Natural killer cell (primary cell): Measurements from ENCODE around the gene CRYBG1. TPM values are rescaled to one million over a fixed set of nuclear protein-coding genes. Genes with fewer than 3 reads are reported as not detected.

Experiments
- ATAC-seq, 3 donors: fragments of 150-1000 bp in 2 of 3; fragments of 200-7000 bp in 1 of 3; cut with Tn5 transposase; 1 replicate in 1 of 3; 2 replicates in 2 of 3; pipeline ENCODE4 v1.10.0; 2021; ENCODE audit warnings: mild to moderate bottlenecking in 2 of 3, moderate library complexity in 2 of 3
- DNase-seq, 2 donors: peaks; one replicate each; pipeline versions ENCODE4 v3.0.0 to v3.0.0-alpha.2; 2013 to 2021; ENCODE audit warnings: mixed read lengths in 1 of 2
- H3K27ac ChIP-seq: one replicate; pipeline ENCODE4 v1.5.1; 2013; ENCODE audit warnings: mild to moderate bottlenecking, low read length
- H3K27me3 ChIP-seq: one replicate; pipeline ENCODE4 v1.6.1; 2013; ENCODE audit warnings: low read length; ENCODE audit not compliant: control insufficient read depth, insufficient read depth
- H3K36me3 ChIP-seq: one replicate; pipeline ENCODE4 v1.6.1; 2013; ENCODE audit warnings: low read length; ENCODE audit not compliant: control insufficient read depth, insufficient read depth
- H3K4me1 ChIP-seq: one replicate; pipeline ENCODE4 v1.6.1; 2013; ENCODE audit warnings: low read length; ENCODE audit not compliant: control insufficient read depth, insufficient read depth
- H3K4me3 ChIP-seq: one replicate; pipeline ENCODE4 v1.5.1; 2013; ENCODE audit warnings: low read length
- H3K9me3 ChIP-seq: one replicate; pipeline ENCODE4 v1.6.1; 2013; ENCODE audit warnings: low read length; ENCODE audit not compliant: control insufficient read depth, insufficient read depth
- H3K27ac Mint-ChIP-seq, 2 donors: one replicate each; pipeline ENCODE4 v1.8.0; 2022; ENCODE audit warnings: mild to moderate bottlenecking in 2 of 2, mixed read lengths in 2 of 2, moderate library complexity in 1 of 2
- H3K27me3 Mint-ChIP-seq, 2 donors: one replicate each; pipeline ENCODE4 v1.8.0; 2022; ENCODE audit warnings: low read depth in 2 of 2, mixed read lengths in 2 of 2
- H3K36me3 Mint-ChIP-seq: one replicate; pipeline ENCODE4 v1.8.0; 2022; ENCODE audit warnings: mixed read lengths
- H3K4me1 Mint-ChIP-seq, 2 donors: one replicate each; pipeline ENCODE4 v1.8.0; 2022; ENCODE audit warnings: mixed read lengths in 2 of 2
- H3K4me3 Mint-ChIP-seq: one replicate; pipeline ENCODE4 v1.8.0; 2022; ENCODE audit warnings: mild to moderate bottlenecking, moderate library complexity, mixed read lengths
- H3K9me3 Mint-ChIP-seq, 2 donors: one replicate each; pipeline ENCODE4 v1.8.0; 2022; ENCODE audit warnings: mixed read lengths in 2 of 2
- WGBS: methylation state at CpG from one replicate; pipeline ENCODE4 v1.1.7; 2013; ENCODE audit warnings: missing lambda C conversion rate; ENCODE audit not compliant: insufficient coverage; 5-methylcytosine and 5-hydroxymethylcytosine counted together
- intact Hi-C: fragments of 100-400 bp; cut with micrococcal nuclease; formaldehyde crosslinking; loops from one replicate; pipeline ENCODE4 v1.14.2; 2022
- total RNA-seq, 4 donors: library from RNA; stranded (reverse); fragments of 120-200 nt in 1 of 4; gene quantifications; one replicate each; pipeline versions ENCODE4 v1.2.3 to v1.2.4, GENCODE V29; 2013 to 2022
- TF ChIP-seq, protein P1 (sequence below): fragments of 200-600 bp; IDR thresholded peaks from one replicate; pipeline ENCODE4 v1.8.0; 2022; ENCODE audit warnings: antibody characterized with exemption

Gene CRYBG1
- total RNA-seq, 3 donors from 2014 or later (not counting 1 experiment from before 2014, with no cell fraction given), result 16.3 to 21.8 (median 17.5) TPM

- no CpG with 5 or more reads among the region's 1 CpG for WGBS
- no peak overlapping the region for H3K27ac Mint-ChIP-seq
- H3K36me3 Mint-ChIP-seq, result no peaks in the 10 kb centered on the region
- H3K4me3 ChIP-seq, result no peak overlapping the region
- ATAC-seq (no peak), DNase-seq (no peak)
- H3K4me3 Mint-ChIP-seq, result no peak overlapping the region
- H3K27me3 ChIP-seq, result no peaks in the 10 kb centered on the region
- no peaks in the 10 kb centered on the region for H3K36me3 ChIP-seq
- no peak overlapping the region for H3K27ac ChIP-seq
- H3K4me1 Mint-ChIP-seq, result no peaks in the 10 kb centered on the region
- no peaks in the 10 kb centered on the region for H3K9me3 Mint-ChIP-seq
- TF ChIP-seq, protein P1, sequence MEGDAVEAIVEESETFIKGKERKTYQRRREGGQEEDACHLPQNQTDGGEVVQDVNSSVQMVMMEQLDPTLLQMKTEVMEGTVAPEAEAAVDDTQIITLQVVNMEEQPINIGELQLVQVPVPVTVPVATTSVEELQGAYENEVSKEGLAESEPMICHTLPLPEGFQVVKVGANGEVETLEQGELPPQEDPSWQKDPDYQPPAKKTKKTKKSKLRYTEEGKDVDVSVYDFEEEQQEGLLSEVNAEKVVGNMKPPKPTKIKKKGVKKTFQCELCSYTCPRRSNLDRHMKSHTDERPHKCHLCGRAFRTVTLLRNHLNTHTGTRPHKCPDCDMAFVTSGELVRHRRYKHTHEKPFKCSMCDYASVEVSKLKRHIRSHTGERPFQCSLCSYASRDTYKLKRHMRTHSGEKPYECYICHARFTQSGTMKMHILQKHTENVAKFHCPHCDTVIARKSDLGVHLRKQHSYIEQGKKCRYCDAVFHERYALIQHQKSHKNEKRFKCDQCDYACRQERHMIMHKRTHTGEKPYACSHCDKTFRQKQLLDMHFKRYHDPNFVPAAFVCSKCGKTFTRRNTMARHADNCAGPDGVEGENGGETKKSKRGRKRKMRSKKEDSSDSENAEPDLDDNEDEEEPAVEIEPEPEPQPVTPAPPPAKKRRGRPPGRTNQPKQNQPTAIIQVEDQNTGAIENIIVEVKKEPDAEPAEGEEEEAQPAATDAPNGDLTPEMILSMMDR, result no peak
- peaks cover 3 to 9% of the 10 kb centered on the region in 2 donors for H3K27me3 Mint-ChIP-seq
- H3K4me1 ChIP-seq, result no peaks in the 10 kb centered on the region
- H3K9me3 ChIP-seq, result no peaks in the 10 kb centered on the region
- intact Hi-C loops, result no loop called here
Measured at GRCh38 chr6:106486236-106486635, 125.7 kb downstream of the CRYBG1 start.

DNA sequence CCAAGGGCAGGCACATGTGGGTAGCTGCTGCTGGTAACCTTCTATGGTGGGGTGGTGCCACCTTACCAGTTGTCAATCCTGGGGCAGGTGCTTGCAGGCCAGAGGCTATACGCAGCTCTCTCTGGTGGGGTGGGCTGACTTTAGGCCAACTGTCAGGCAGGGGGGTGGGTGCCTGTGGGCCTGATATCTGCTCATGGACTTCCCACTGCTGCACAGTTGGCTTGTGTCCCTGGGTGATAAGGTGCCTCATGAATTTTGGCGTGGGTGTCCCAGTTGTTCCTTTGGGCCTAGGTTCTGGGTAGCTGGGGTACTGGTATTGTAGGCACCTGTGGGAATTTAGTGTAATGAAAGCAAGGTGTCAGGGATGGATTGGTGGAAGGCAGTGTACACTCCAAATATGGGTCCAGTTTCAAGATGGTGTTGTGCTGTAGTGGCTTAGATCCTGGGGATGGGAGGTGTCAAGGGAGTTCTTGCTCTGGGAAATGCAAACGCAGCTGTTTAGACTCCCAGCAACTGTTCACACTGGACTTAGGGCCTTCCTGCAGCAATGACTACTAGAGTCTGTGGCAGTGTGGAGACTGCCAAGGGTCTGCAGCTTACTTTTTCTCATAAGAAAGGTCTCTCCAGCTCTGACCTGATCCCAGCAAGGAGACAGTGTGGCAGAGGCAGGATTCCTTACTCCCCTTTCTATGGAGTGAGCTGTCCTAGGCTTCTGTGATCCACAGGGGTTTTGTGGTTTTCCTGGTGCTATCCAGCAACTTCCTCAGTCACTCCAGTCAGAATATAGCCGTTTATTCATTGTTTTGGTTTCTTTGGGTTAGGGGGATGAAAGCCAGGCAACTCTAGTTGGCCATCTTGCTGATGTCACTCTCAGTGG, 128.2 kb downstream of the CRYBG1 start:
- intact Hi-C loops, result no loop called here
- 67% methylated on average over 4 of the region's 4 CpGs for WGBS
- TF ChIP-seq, protein P1, result no peak
- Mint-ChIP-seq H3K36me3 (no peaks in the 10 kb centered on the region), H3K4me1 (no peaks in the 10 kb centered on the region), H3K4me3 (no peak overlapping the region), H3K9me3 (no peaks in the 10 kb centered on the region), H3K27me3 (peaks cover 5 to 9% of the 10 kb centered on the region in 2 donors), H3K27ac (no peak overlapping the region)
- H3K4me3 ChIP-seq, result no peak overlapping the region
- H3K27ac ChIP-seq, result no peak overlapping the region
- H3K4me1 ChIP-seq, result no peaks in the 10 kb centered on the region
- no peaks in the 10 kb centered on the region for H3K27me3 ChIP-seq
- H3K36me3 ChIP-seq, result no peaks in the 10 kb centered on the region
- H3K9me3 ChIP-seq, result no peaks in the 10 kb centered on the region
- ATAC-seq, result no peak
- no peak for DNase-seq

GRCh38 chr6:106490030-106490429, 129.5 kb downstream of the CRYBG1 start:
- Mint-ChIP-seq H3K27ac (no peak overlapping the region), H3K27me3 (peaks cover 8 to 13% of the 10 kb centered on the region in 2 donors), H3K4me1 (peaks cover 0 to 4% of the 10 kb centered on the region in 2 donors), H3K4me3 (no peak overlapping the region), H3K9me3 (no peaks in the 10 kb centered on the region), H3K36me3 (no peaks in the 10 kb centered on the region)
- no peaks in the 10 kb centered on the region for H3K4me1 ChIP-seq
- no peaks in the 10 kb centered on the region for H3K27me3 ChIP-seq
- TF ChIP-seq, protein P1, result no peak
- no peak overlapping the region for H3K4me3 ChIP-seq
- WGBS, result 100% methylated on average over 1 of the region's 1 CpG
- no peaks in the 10 kb centered on the region for H3K9me3 ChIP-seq
- DNase-seq, result no peak
- no peaks in the 10 kb centered on the region for H3K36me3 ChIP-seq
- intact Hi-C loops, result no loop called here
- no peak for ATAC-seq
- no peak overlapping the region for H3K27ac ChIP-seq
